Calu3 (cell line): ENCODE measurements around the gene MLLT10. TPM values are rescaled to one million over a fixed set of nuclear protein-coding genes. Genes with fewer than 3 reads are reported as not detected.
"Not testable (repeated sequence)": the region's sequence is repeated elsewhere in the genome, so short reads cannot be mapped to it uniquely, and the experiment has no call there.

Source experiments
- BruUV-seq: library from RNA; stranded (reverse); fragments of 400-500 nt; replicated peaks from 2 replicates; lab custom pipeline; 2021; lab: Mats Ljungman, UMichigan
- CTCF ChIA-PET: fragments of 300-600 bp; sonication (Branson Sonifier 250); formaldehyde crosslinking; loops from one replicate; lab custom pipeline; 2022; ENCODE audit warnings: antibody characterized with exemption; lab: Charles Lee
- DNase-seq: peaks from one replicate; pipeline ENCODE4 v3.0.0; 2022
- H3K27ac Mint-ChIP-seq: one replicate; pipeline ENCODE4 v1.8.0; 2022; ENCODE audit warnings: mixed read lengths; ENCODE audit not compliant: unreplicated experiment
- H3K27me3 Mint-ChIP-seq: one replicate; pipeline ENCODE4 v1.8.0; 2022; ENCODE audit warnings: mixed read lengths; ENCODE audit not compliant: unreplicated experiment
- H3K36me3 Mint-ChIP-seq: one replicate; pipeline ENCODE4 v1.8.0; 2022; ENCODE audit warnings: mild to moderate bottlenecking, moderate library complexity, mixed read lengths; ENCODE audit not compliant: insufficient read depth, unreplicated experiment
- H3K4me1 Mint-ChIP-seq: one replicate; pipeline ENCODE4 v1.8.0; 2022; ENCODE audit warnings: mild to moderate bottlenecking, low read depth, mixed read lengths; ENCODE audit not compliant: unreplicated experiment
- H3K4me3 Mint-ChIP-seq: one replicate; pipeline ENCODE4 v1.8.0; 2022; ENCODE audit warnings: mild to moderate bottlenecking, low read depth, moderate library complexity, mixed read lengths; ENCODE audit not compliant: unreplicated experiment
- H3K9me3 Mint-ChIP-seq: one replicate; pipeline ENCODE4 v1.8.0; 2022; ENCODE audit warnings: low read depth, mixed read lengths; ENCODE audit not compliant: unreplicated experiment
- intact Hi-C: fragments of 100-400 bp; cut with micrococcal nuclease; formaldehyde crosslinking; loops from one replicate; pipeline ENCODE4 v1.10.0; 2022; ENCODE audit not compliant: unreplicated experiment
- total RNA-seq: library from RNA; stranded (reverse); gene quantifications from 2 replicates; pipeline ENCODE4 v1.2.3, GENCODE V29; 2022
- TF ChIP-seq, protein P1 (sequence below): fragments of 200-600 bp; IDR thresholded peaks from one replicate; pipeline ENCODE4 v1.8.0; 2022; ENCODE audit warnings: antibody characterized with exemption; ENCODE audit not compliant: unreplicated experiment

The MLLT10 gene
- total RNA-seq, 1 experiment from 2014 or later = 34.7 TPM

DNA sequence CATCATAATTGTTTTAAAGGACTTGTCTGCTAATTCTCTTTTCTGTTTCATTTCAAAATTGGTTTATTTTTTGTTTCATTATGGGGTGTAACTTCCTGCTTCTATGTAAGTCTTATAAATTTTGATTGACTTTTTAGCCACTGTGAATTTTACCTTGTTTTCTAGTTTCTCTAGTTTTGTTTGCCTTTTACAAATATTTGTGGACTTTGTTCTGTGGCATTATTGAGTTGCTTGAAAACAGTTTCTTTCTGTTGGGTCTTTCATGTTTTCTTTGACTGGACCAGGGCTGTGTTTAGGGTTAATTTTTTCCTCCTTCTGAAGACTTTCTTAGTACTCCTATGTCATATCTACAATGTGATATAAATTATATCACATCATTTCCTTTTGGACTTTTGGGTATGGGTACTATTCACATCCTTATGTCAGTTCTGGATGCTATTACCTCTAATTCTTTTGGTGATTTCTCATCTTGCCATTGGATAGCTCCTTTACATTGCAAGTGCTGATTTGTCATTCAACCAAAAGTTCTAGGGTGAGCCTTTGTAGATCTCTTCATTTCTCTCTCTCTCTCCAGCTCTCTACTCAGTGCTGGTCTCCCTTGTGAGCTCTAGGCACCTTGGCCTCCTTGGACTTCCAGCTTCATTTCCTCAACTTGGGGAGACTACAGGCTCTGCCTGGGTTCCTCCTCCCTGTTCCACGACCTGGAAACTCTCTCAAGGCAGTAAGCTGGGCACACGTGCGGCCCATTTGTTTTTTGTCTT is 36.9 kb downstream of the MLLT10 start:
- peaks cover 20% of the 10 kb centered on the region for H3K36me3 Mint-ChIP-seq
- peak overlapping the region; percentile 19 for H3K27ac Mint-ChIP-seq
- no peaks in the 10 kb centered on the region for H3K9me3 Mint-ChIP-seq
- CTCF ChIA-PET = no interaction called here
- H3K27me3 Mint-ChIP-seq = no peaks in the 10 kb centered on the region
- TF ChIP-seq, protein P1, sequence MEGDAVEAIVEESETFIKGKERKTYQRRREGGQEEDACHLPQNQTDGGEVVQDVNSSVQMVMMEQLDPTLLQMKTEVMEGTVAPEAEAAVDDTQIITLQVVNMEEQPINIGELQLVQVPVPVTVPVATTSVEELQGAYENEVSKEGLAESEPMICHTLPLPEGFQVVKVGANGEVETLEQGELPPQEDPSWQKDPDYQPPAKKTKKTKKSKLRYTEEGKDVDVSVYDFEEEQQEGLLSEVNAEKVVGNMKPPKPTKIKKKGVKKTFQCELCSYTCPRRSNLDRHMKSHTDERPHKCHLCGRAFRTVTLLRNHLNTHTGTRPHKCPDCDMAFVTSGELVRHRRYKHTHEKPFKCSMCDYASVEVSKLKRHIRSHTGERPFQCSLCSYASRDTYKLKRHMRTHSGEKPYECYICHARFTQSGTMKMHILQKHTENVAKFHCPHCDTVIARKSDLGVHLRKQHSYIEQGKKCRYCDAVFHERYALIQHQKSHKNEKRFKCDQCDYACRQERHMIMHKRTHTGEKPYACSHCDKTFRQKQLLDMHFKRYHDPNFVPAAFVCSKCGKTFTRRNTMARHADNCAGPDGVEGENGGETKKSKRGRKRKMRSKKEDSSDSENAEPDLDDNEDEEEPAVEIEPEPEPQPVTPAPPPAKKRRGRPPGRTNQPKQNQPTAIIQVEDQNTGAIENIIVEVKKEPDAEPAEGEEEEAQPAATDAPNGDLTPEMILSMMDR = no peak
- DNase-seq = no peak
- H3K4me3 Mint-ChIP-seq = no peak overlapping the region
- no TSS peak for BruUV-seq
- peaks cover 14% of the 10 kb centered on the region for H3K4me1 Mint-ChIP-seq
- intact Hi-C loops = no loop called here

DNA sequence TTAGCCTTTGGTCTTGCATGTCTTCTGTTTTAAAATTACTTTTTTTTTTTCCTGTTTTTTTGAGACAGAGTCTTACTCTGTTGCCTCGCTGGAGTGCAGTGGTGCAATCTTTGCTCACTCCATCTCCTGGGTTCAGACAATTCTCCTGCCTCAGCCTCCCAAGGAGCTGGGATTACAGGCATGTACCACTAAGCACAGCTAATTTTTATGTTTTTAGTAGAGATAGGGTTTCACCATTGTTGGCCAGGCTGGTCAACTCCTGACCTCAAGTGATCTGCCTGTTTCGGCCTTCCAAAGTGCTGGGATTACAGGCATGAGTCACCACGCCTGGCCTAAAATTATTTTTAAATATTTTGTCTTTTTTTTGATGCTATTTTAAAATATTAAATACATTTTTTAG is 38.5 kb downstream of the MLLT10 start:
- CTCF ChIA-PET = no interaction called here
- Mint-ChIP-seq H3K27me3 (no peaks in the 10 kb centered on the region), H3K9me3 (no peaks in the 10 kb centered on the region), H3K36me3 (peaks cover 21% of the 10 kb centered on the region), H3K4me1 (peaks cover 14% of the 10 kb centered on the region), H3K4me3 (no peak overlapping the region), H3K27ac (no peak overlapping the region)
- no TSS peak for BruUV-seq
- DNase-seq = no peak
- TF ChIP-seq, protein P1 = no peak
- intact Hi-C loops = no loop called here

DNA sequence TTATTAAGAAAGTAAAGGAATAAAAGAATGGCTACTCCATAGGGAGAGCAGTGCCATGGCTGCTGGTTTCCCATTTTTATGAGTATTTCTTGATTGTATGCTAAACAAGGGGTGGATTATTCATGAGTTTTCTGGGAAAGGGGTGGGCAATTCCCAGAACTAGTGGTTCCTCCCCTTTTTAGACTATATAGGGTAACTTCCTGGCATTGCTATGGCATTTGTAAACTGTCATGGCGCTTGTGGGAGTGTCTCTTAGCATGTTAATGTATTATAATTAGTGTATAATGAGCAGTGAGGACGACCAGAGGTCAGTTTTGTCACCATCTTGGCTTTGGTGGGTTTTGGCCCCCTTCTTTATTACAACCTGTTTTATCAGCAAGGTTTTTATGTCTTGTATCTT is 40.5 kb downstream of the MLLT10 start:
- intact Hi-C loops, BruUV-seq, H3K27me3 Mint-ChIP-seq, H3K27ac Mint-ChIP-seq, H3K9me3 Mint-ChIP-seq, DNase-seq, H3K4me3 Mint-ChIP-seq: not testable (repeated sequence)
- CTCF ChIA-PET = interaction anchor here (0.8 kb wide), 1 partner anchor 14 kb away, joined by 4 read pairs; no protein-coding TSS in a partner anchor
- peaks cover 14% of the 10 kb centered on the region for H3K4me1 Mint-ChIP-seq
- peaks cover 16% of the 10 kb centered on the region for H3K36me3 Mint-ChIP-seq

DNA sequence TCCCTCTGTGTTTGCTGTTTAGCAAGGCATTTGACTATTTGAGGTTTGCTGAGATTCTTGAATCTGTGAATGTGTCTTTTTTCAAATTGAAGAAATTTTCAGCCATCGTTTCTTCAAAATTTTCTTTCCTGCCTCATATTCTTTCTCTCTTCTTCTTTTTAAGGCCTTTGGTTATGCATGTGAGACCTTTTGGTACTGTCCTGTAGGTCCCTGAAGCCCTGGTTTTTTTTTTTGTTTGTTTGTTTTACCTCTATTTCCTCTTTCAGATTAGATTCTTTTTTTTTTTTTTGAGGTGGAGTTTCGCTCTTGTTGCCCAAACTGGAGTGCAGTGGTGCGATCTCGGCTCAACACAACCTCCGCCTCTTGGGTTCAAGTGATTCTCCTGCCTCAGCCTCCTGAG is 45.3 kb downstream of the MLLT10 start:
- intact Hi-C loops = no loop called here
- DNase-seq = no peak
- no peak overlapping the region for H3K27ac Mint-ChIP-seq
- H3K4me3 Mint-ChIP-seq = no peak overlapping the region
- H3K9me3 Mint-ChIP-seq = peaks cover 3% of the 10 kb centered on the region
- CTCF ChIA-PET = interaction anchor here (0.7 kb wide), 1 partner anchor 1889 kb away, joined by 4 read pairs; no protein-coding TSS in a partner anchor
- BruUV-seq = no TSS peak
- H3K36me3 Mint-ChIP-seq = peaks cover 10% of the 10 kb centered on the region
- TF ChIP-seq, protein P1 = no peak
- no peaks in the 10 kb centered on the region for H3K4me1 Mint-ChIP-seq
- no peaks in the 10 kb centered on the region for H3K27me3 Mint-ChIP-seq

DNA sequence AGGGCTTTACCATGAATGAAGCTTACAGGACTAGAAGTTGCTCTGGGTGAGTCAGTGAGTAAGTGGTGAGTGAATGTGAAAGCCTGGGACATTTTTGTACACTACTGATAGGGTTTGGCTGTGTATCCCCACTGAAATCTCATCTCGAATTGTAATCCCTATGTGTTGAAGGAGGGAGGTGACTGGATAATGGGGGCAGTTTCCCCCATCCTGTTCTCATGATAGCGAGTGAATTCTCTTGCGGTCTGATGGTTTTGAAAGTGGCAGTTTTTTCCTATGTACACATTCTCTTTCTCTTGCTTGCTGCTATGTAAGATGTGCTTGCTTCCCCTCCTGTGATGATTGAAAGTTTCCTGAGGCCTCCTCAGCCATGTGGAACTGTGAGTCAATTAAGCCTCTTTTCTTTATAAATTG is 47.4 kb downstream of the MLLT10 start:
- H3K27me3 Mint-ChIP-seq, H3K9me3 Mint-ChIP-seq, intact Hi-C loops, DNase-seq, CTCF ChIA-PET, H3K4me3 Mint-ChIP-seq, H3K4me1 Mint-ChIP-seq, H3K27ac Mint-ChIP-seq, BruUV-seq: not testable (repeated sequence)
- H3K36me3 Mint-ChIP-seq = peaks cover 11% of the 10 kb centered on the region
